OCI-LY3 (cell line): Measurements from ENCODE around the gene NKX2-1.

Experiments used
- H2AFZ ChIP-seq: fragments of 200-600, 300-600 bp; shearing (Covaris generic); 2 replicates; pipeline ENCODE4 v1.6.0; 2014; ENCODE audit warnings: antibody characterized with exemption, low read depth, low read length
- H3K27ac ChIP-seq: fragments of 200-600, 300-600 bp; sonication (generic); 2 replicates; pipeline ENCODE4 v1.5.1; 2014; ENCODE audit warnings: mild to moderate bottlenecking, low read length, moderate library complexity, mixed read lengths
- H3K27me3 ChIP-seq: fragments of 200-600, 300-600 bp; sonication (generic); 2 replicates; pipeline ENCODE4 v1.6.1; 2014; ENCODE audit warnings: low read depth, low read length, mixed read lengths
- H3K36me3 ChIP-seq: fragments of 200-600, 300-600 bp; sonication (generic); replicated peaks from 2 replicates; pipeline ENCODE3; 2014; ENCODE audit warnings: low read depth, low read length, mixed read lengths
- H3K4me1 ChIP-seq: fragments of 300-600, 200-600 bp; sonication (generic); 2 replicates; pipeline ENCODE4 v1.6.1; 2014; ENCODE audit warnings: low read length, mixed read lengths
- H3K4me2 ChIP-seq: fragments of 200-600, 300-600 bp; sonication (generic); 2 replicates; pipeline ENCODE4 v1.6.1; 2014; ENCODE audit warnings: low read length, mixed read lengths
- H3K4me3 ChIP-seq: fragments of 300-600, 200-600 bp; sonication (generic); 2 replicates; pipeline ENCODE4 v1.5.1; 2014; ENCODE audit warnings: antibody characterized with exemption, mild to moderate bottlenecking, low read length, moderate library complexity
- H3K79me2 ChIP-seq: fragments of 300-600, 200-600 bp; shearing (Covaris generic); 2 replicates; pipeline ENCODE4 v1.6.1; 2014; ENCODE audit warnings: mild to moderate bottlenecking, low read length, mixed read lengths
- H3K9ac ChIP-seq: fragments of 300-600, 200-600 bp; shearing (Covaris generic); 2 replicates; pipeline ENCODE4 v1.6.0; 2014; ENCODE audit warnings: mild to moderate bottlenecking, low read length, moderate library complexity
- H3K9me3 ChIP-seq: fragments of 200-600, 300-600 bp; shearing (Covaris generic); 2 replicates; pipeline ENCODE4 v1.6.1; 2014; ENCODE audit warnings: low read length, mixed read lengths; ENCODE audit not compliant: insufficient read depth
- H4K20me1 ChIP-seq: fragments of 200-600, 300-600 bp; sonication (generic); 2 replicates; pipeline ENCODE4 v1.6.1; 2016; ENCODE audit warnings: low read length, mixed read lengths; ENCODE audit not compliant: insufficient read depth
- CTCF ChIP-seq: fragments of 200-600, 300-600 bp; sonication (generic); IDR thresholded peaks from 2 replicates; pipeline ENCODE4 v1.5.1; 2014; ENCODE audit warnings: antibody characterized with exemption, low read length, low read depth
- EZH2phosphoT487 ChIP-seq: fragments of 200-600 bp; shearing (Covaris generic); IDR thresholded peaks from 2 replicates; pipeline ENCODE4 v1.6.1; 2018; ENCODE audit warnings: antibody characterized with exemption, mixed run types, low read depth

The NKX2-1 gene

GRCh38 chr14:36529062-36529461, 9.0 kb upstream of the NKX2-1 start:
- Histone ChIP-seq H2AFZ (no peak overlapping the region), H3K9me3 (peaks cover 15% of the 10 kb centered on the region), H3K4me2 (no peak overlapping the region), H3K36me3 (peaks cover 9% of the 10 kb centered on the region), H4K20me1 (no peaks in the 10 kb centered on the region), H3K27me3 (no peaks in the 10 kb centered on the region), H3K9ac (no peak overlapping the region), H3K4me1 (peaks cover 10% of the 10 kb centered on the region), H3K79me2 (no peaks in the 10 kb centered on the region), H3K4me3 (no peak overlapping the region), H3K27ac (no peak overlapping the region)
- no peak for TF ChIP-seq EZH2phosphoT487

- Histone ChIP-seq H2AFZ (no peak overlapping the region), H3K9me3 (peaks cover 15% of the 10 kb centered on the region), H3K27ac (no peak overlapping the region), H3K4me2 (no peak overlapping the region), H3K4me1 (peaks cover 10% of the 10 kb centered on the region), H3K4me3 (no peak overlapping the region), H3K36me3 (peaks cover 9% of the 10 kb centered on the region), H3K9ac (no peak overlapping the region), H3K79me2 (no peaks in the 10 kb centered on the region), H3K27me3 (no peaks in the 10 kb centered on the region), H4K20me1 (no peaks in the 10 kb centered on the region)
- no peak for TF ChIP-seq CTCF
- no peak for TF ChIP-seq EZH2phosphoT487
These were observed 5.7 kb upstream of the NKX2-1 start for GRCh38 chr14:36525746-36526099.

DNA sequence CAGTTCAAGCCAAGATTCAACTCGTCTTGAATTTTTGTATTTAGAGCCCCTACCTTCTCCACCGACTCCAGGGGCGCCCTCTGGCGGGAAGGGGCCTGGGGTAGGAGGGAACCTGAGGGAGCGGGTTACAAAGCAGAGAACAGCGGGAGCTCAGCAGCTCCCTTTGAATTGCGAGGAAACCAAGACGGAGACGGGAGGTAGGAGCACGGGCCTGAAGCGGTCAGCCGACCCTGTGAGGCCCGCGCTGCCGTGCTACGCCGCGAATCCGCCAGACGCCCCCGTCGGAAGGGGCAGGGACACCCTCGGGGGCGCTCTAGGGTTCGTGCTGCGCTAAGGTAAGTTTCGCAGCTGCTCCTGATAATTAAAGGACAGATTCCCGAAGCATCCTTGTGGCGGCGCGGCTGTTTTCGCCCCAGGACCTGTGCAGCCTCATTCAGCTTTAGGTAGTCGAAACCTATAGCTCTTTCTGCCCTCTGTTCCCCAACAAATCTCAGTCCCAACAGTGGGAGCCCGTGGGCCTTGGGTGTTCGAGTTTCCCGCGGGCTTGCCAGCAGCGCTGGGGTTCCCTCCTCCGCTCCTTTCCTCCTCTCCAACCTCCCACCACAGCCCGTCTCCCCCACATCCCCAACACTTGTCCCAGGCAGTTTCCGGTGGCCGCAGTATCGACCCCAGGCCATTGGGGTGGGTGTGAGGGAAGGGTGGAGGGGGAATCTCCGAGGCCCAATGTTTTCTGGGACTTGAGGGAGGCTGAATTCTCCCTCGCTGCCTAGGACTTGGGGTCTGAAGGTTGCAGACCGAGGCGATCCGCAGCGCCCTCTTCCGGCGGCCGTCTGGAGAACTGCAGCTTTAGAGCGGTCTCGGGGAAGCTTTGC, 5.1 kb upstream of the NKX2-1 start:
- Histone ChIP-seq H3K27ac (no peak overlapping the region), H3K4me2 (no peak overlapping the region), H3K9me3 (peaks cover 15% of the 10 kb centered on the region), H3K36me3 (peaks cover 9% of the 10 kb centered on the region), H4K20me1 (no peaks in the 10 kb centered on the region), H3K27me3 (no peaks in the 10 kb centered on the region), H2AFZ (no peak overlapping the region), H3K4me3 (no peak overlapping the region), H3K79me2 (no peaks in the 10 kb centered on the region), H3K4me1 (peaks cover 10% of the 10 kb centered on the region), H3K9ac (no peak overlapping the region)
- no peak for TF ChIP-seq CTCF
- TF ChIP-seq EZH2phosphoT487: no peak

DNA sequence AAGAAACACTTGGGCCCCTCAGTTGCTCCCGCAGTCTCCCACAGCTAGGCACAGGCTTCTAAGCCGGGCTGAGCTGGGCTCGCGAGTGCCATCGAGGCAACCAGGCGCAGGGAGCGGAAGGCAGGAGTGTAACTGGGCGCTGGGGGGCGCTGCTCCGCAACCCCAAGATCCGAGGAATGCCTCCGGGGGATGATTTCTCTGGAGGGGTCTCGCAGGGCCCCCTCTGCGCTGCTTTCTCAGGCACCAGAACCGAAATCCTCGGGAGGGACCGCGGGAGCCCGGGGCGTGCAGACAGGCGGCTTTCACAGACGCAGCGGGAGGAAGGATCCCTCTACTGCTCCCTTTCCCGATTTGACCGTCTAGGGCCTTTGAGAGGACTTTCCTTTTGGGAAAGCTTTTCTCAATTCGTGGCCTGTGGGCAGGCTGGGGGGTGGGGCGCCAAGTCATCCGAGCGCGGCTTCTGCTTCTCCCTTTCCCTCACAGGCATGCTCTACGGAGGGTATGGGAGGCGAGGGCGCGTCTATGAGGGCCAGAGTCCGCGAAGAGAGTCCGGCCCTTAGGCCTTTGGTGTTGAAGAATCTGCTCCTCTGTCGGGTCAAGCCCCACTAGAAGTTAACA, 4.3 kb upstream of the NKX2-1 start:
- H3K79me2 ChIP-seq: no peaks in the 10 kb centered on the region
- H2AFZ ChIP-seq: no peak overlapping the region
- no peak overlapping the region for H3K9ac ChIP-seq
- H3K27me3 ChIP-seq: no peaks in the 10 kb centered on the region
- peaks cover 6% of the 10 kb centered on the region for H3K4me1 ChIP-seq
- H3K36me3 ChIP-seq: peaks cover 3% of the 10 kb centered on the region
- peaks cover 8% of the 10 kb centered on the region for H3K9me3 ChIP-seq
- H4K20me1 ChIP-seq: no peaks in the 10 kb centered on the region
- no peak overlapping the region for H3K27ac ChIP-seq
- no peak overlapping the region for H3K4me2 ChIP-seq
- no peak overlapping the region for H3K4me3 ChIP-seq
- TF ChIP-seq EZH2phosphoT487: no peak
- TF ChIP-seq CTCF: no peak
